Natural killer cell treated with Interleukin-12 subunit alpha and Interleukin-12 subunit beta and Interleukin-15 and Interleukin-18, amount 100 ng/mL, for 72 hours (primary cell): ENCODE results near the gene ZBTB12. TPM values are rescaled to one million over a fixed set of nuclear protein-coding genes. Genes with fewer than 3 reads are reported as not detected.
A peak's percentile ranks its signal among the peaks of the same experiment; 100 is the strongest.

Source experiments
- ATAC-seq, 2 donors: fragments of 150-1000 bp; cut with Tn5 transposase in 1 of 2; sonication (Bioruptor Pico), chemical (Tn5 transposase) in 1 of 2; 2 replicates each; pipeline ENCODE4 v1.10.0; 2021
- DNase-seq: peaks from one replicate; pipeline ENCODE4 v3.0.0; 2022; ENCODE audit warnings: low spot score
- H3K27ac Mint-ChIP-seq, 2 donors: 1 replicate in 1 of 2; 2 replicates in 1 of 2; pipeline ENCODE4 v1.8.0; 2022; ENCODE audit warnings: mixed read lengths in 2 of 2, mild to moderate bottlenecking in 1 of 2, moderate library complexity in 1 of 2
- H3K27me3 Mint-ChIP-seq, 2 donors: 1 replicate in 1 of 2; 2 replicates in 1 of 2; pipeline ENCODE4 v1.8.0; 2022; ENCODE audit warnings: mixed read lengths in 2 of 2
- H3K36me3 Mint-ChIP-seq: one replicate; pipeline ENCODE4 v1.8.0; 2022; ENCODE audit warnings: mixed read lengths
- H3K4me1 Mint-ChIP-seq, 2 donors: 1 replicate in 1 of 2; 2 replicates in 1 of 2; pipeline ENCODE4 v1.8.0; 2022; ENCODE audit warnings: low read depth in 2 of 2, mixed read lengths in 2 of 2, mild to moderate bottlenecking in 1 of 2
- H3K4me3 Mint-ChIP-seq: one replicate; pipeline ENCODE4 v1.8.0; 2022; ENCODE audit warnings: mixed read lengths
- H3K9me3 Mint-ChIP-seq: 2 replicates; pipeline ENCODE4 v1.8.0; 2022; ENCODE audit warnings: mixed read lengths
- total RNA-seq, 2 donors: library from RNA; stranded (reverse); gene quantifications; one replicate each; pipeline ENCODE4 v1.2.3, GENCODE V29; 2022

Gene ZBTB12
- total RNA-seq, result 1 to 10 TPM; 1.4 to 2.9 TPM

GRCh38 chr6:31901953-31902643, at the start of gene ZBTB12:
ZBTB12 (minus strand) TSS chr6:31902086; CDS start chr6:31901305, 781 bp downstream.
- H3K4me3 Mint-ChIP-seq, result peak within 1 kb of the TSS; percentile 74
- peak within 1 kb of the TSS; percentile 30 to 46 for H3K27ac Mint-ChIP-seq
- H3K27me3 Mint-ChIP-seq, result peaks cover 0 to 4% of the 10 kb centered on the region in 2 donors

GRCh38 chr6:31949926-31950548, 48.2 kb upstream of the ZBTB12 start:
- ATAC-seq (no peak), DNase-seq (no peak)
- Mint-ChIP-seq H3K9me3 (no peaks in the 10 kb centered on the region), H3K36me3 (peaks cover 19% of the 10 kb centered on the region), H3K4me3 (no peak overlapping the region), H3K27ac (no peak overlapping the region), H3K27me3 (peaks cover 8 to 10% of the 10 kb centered on the region in 2 donors), H3K4me1 (peaks cover 5 to 11% of the 10 kb centered on the region in 2 donors)

More at GRCh38 chr6:31901953-31902643, at the start of gene ZBTB12:
- Mint-ChIP-seq H3K36me3 (no peaks in the 10 kb centered on the region), H3K9me3 (no peaks in the 10 kb centered on the region), H3K4me1 (peaks cover 29 to 32% of the 10 kb centered on the region in 2 donors)
- peak; percentile 88 for DNase-seq
- ATAC-seq, result peak; percentile 80 to 88

GRCh38 chr6:31948753-31949413, 47.0 kb upstream of the ZBTB12 start:
- Mint-ChIP-seq H3K27me3 (peaks cover 8 to 12% of the 10 kb centered on the region in 2 donors), H3K36me3 (peaks cover 10% of the 10 kb centered on the region), H3K27ac (no peak overlapping the region), H3K4me1 (peaks cover 5 to 8% of the 10 kb centered on the region in 2 donors), H3K4me3 (no peak overlapping the region), H3K9me3 (no peaks in the 10 kb centered on the region)
- ATAC-seq (no peak), DNase-seq (no peak)

GRCh38 chr6:31948306-31948705, 46.4 kb upstream of the ZBTB12 start:
- Mint-ChIP-seq H3K27ac (no peak overlapping the region), H3K9me3 (no peaks in the 10 kb centered on the region), H3K36me3 (peaks cover 5% of the 10 kb centered on the region), H3K27me3 (peaks cover 8 to 12% of the 10 kb centered on the region in 2 donors), H3K4me1 (peaks cover 5 to 8% of the 10 kb centered on the region in 2 donors), H3K4me3 (no peak overlapping the region)
- ATAC-seq (no peak), DNase-seq (no peak)

GRCh38 chr6:31947864-31948263, 46.0 kb upstream of the ZBTB12 start:
- Mint-ChIP-seq H3K4me1 (peaks cover 5 to 8% of the 10 kb centered on the region in 2 donors), H3K27ac (no peak overlapping the region), H3K36me3 (peaks cover under 1% of the 10 kb centered on the region), H3K4me3 (no peak overlapping the region), H3K9me3 (no peaks in the 10 kb centered on the region), H3K27me3 (peaks cover 9 to 12% of the 10 kb centered on the region in 2 donors)
- ATAC-seq (no peak), DNase-seq (no peak)

GRCh38 chr6:31947070-31947675, 45.3 kb upstream of the ZBTB12 start:
- H3K27me3 Mint-ChIP-seq, result peaks cover 15 to 18% of the 10 kb centered on the region in 2 donors
- H3K36me3 Mint-ChIP-seq, result no peaks in the 10 kb centered on the region
- no peaks in the 10 kb centered on the region for H3K9me3 Mint-ChIP-seq
- ATAC-seq (no peak), DNase-seq (no peak)
- H3K27ac Mint-ChIP-seq, result no peak overlapping the region
- H3K4me1 Mint-ChIP-seq, result peaks cover 5 to 8% of the 10 kb centered on the region in 2 donors
- no peak overlapping the region for H3K4me3 Mint-ChIP-seq

GRCh38 chr6:31946370-31946885, 44.5 kb upstream of the ZBTB12 start:
- Mint-ChIP-seq H3K36me3 (no peaks in the 10 kb centered on the region), H3K4me3 (no peak overlapping the region), H3K27me3 (peaks cover 18 to 20% of the 10 kb centered on the region in 2 donors), H3K27ac (no peak overlapping the region), H3K4me1 (peaks cover 5 to 8% of the 10 kb centered on the region in 2 donors), H3K9me3 (no peaks in the 10 kb centered on the region)
- DNase-seq, result no peak
- peak in 1 of 2 donors; percentile 8 for ATAC-seq

GRCh38 chr6:31945507-31946369, 43.9 kb upstream of the ZBTB12 start, which contains the start of gene CFB:
CFB (plus strand) TSS chr6:31946095; CDS start chr6:31946222, 127 bp downstream.
- Mint-ChIP-seq H3K9me3 (no peaks in the 10 kb centered on the region), H3K4me1 (peaks cover 5 to 8% of the 10 kb centered on the region in 2 donors), H3K27me3 (peaks cover 18 to 20% of the 10 kb centered on the region in 2 donors), H3K36me3 (no peaks in the 10 kb centered on the region), H3K4me3 (no peak within 1 kb of the TSS), H3K27ac (peak within 1 kb of the TSS in 1 of 2 donors; percentile 23)
- peak in 1 of 2 donors; percentile 57 for ATAC-seq
- no peak for DNase-seq

- Mint-ChIP-seq H3K36me3 (no peaks in the 10 kb centered on the region), H3K27ac (peak overlapping the region in 1 of 2 donors; percentile 23), H3K27me3 (peaks cover 18 to 23% of the 10 kb centered on the region in 2 donors), H3K4me1 (peaks cover 5 to 8% of the 10 kb centered on the region in 2 donors), H3K9me3 (no peaks in the 10 kb centered on the region), H3K4me3 (no peak overlapping the region)
- ATAC-seq, result no peak
- no peak for DNase-seq
Observed at GRCh38 chr6:31945154-31945506, 43.2 kb upstream of the ZBTB12 start.

- Mint-ChIP-seq H3K36me3 (no peaks in the 10 kb centered on the region), H3K27ac (no peak overlapping the region), H3K4me3 (no peak overlapping the region), H3K4me1 (peaks cover 5 to 8% of the 10 kb centered on the region in 2 donors), H3K27me3 (peaks cover 18 to 23% of the 10 kb centered on the region in 2 donors), H3K9me3 (no peaks in the 10 kb centered on the region)
- no peak for DNase-seq
- no peak for ATAC-seq
Observed at GRCh38 chr6:31943742-31944141, 41.9 kb upstream of the ZBTB12 start.

GRCh38 chr6:31940256-31940664, 38.4 kb upstream of the ZBTB12 start:
- H3K27me3 Mint-ChIP-seq, result peaks cover 12 to 14% of the 10 kb centered on the region in 2 donors
- peaks cover 0 to under 1% of the 10 kb centered on the region in 2 donors for H3K4me1 Mint-ChIP-seq
- DNase-seq, result no peak
- H3K4me3 Mint-ChIP-seq, result no peak overlapping the region
- no peaks in the 10 kb centered on the region for H3K9me3 Mint-ChIP-seq
- no peak for ATAC-seq
- H3K36me3 Mint-ChIP-seq, result no peaks in the 10 kb centered on the region
- H3K27ac Mint-ChIP-seq, result no peak overlapping the region

- H3K27ac Mint-ChIP-seq, result no peak overlapping the region
- H3K4me3 Mint-ChIP-seq, result no peak overlapping the region
- no peaks in the 10 kb centered on the region for H3K36me3 Mint-ChIP-seq
- H3K9me3 Mint-ChIP-seq, result no peaks in the 10 kb centered on the region
- peaks cover 0 to 4% of the 10 kb centered on the region in 2 donors for H3K27me3 Mint-ChIP-seq
- no peaks in the 10 kb centered on the region for H3K4me1 Mint-ChIP-seq
- ATAC-seq (no peak), DNase-seq (no peak)
Observed at GRCh38 chr6:31935823-31936222, 33.9 kb upstream of the ZBTB12 start.
